HCT116 (cell line): ENCODE measurements around the gene SLC27A4. TPM values are rescaled to one million over a fixed set of nuclear protein-coding genes. Genes with fewer than 3 reads are reported as not detected.

Source experiments
- ATAC-seq: fragments of 200-7000 bp; cut with Tn5 transposase; 2 replicates; pipeline ENCODE4 v1.9.1; 2020; ENCODE audit warnings: mild to moderate bottlenecking, moderate library complexity
- BruUV-seq: library from RNA; stranded (reverse); fragments of 400-500 nt; replicated peaks from 2 replicates; lab custom pipeline; 2021; lab: Mats Ljungman, UMichigan
- CTCF ChIA-PET: fragments of 300-600 bp; sonication (Branson Sonifier 250); formaldehyde crosslinking; loops from one replicate; lab custom pipeline; 2021; ENCODE audit warnings: antibody characterized with exemption; lab: Charles Lee
- POLR2A ChIA-PET: fragments of 300-600, 350-600 bp; sonication (Branson Sonifier 250); formaldehyde crosslinking; loops from one replicate; lab custom pipeline; 2021; ENCODE audit warnings: antibody characterized with exemption; lab: Charles Lee
- RAD21 ChIA-PET, 2 experiments: fragments of 300-600 bp; sonication (Branson Sonifier 250); formaldehyde crosslinking; loops; one replicate each; lab custom pipeline; 2023; ENCODE audit warnings: low total read pairs in 2 of 2; ENCODE audit not compliant: uncharacterized antibody in 2 of 2, unreplicated experiment in 2 of 2, low non-redundant PET in 1 of 2; lab: Charles Lee
- DNase-seq: peaks from one replicate; pipeline ENCODE4 v3.0.0-alpha.2; 2010; ENCODE audit warnings: low read depth, low spot score
- H2AFZ ChIP-seq: fragments of 200-600 bp; shearing (Covaris generic), sonication (generic); 2 replicates; pipeline ENCODE4 v1.6.1; 2017; ENCODE audit warnings: low read depth, mixed run types, mixed read lengths, antibody characterized with exemption, low read length; ENCODE audit not compliant: poor library complexity, severe bottlenecking
- H3K27ac ChIP-seq: 2 replicates; pipeline ENCODE4 v1.5.1; 2012; ENCODE audit warnings: low read depth, low read length
- H3K27me3 ChIP-seq: fragments of 200-600 bp; sonication (generic); 2 replicates; pipeline ENCODE4 v1.6.1; 2016; ENCODE audit warnings: mixed run types, low read length, mixed read lengths; ENCODE audit not compliant: insufficient read depth
- H3K36me3 ChIP-seq, 2 experiments: fragments of 200-500 bp in 1 of 2; fragments of 200-600 bp in 1 of 2; sonication (Bioruptor generic) in 1 of 2; sonication (generic) in 1 of 2; 2 replicates each; pipeline versions ENCODE4 v1.5.1 to v1.6.1; 2014 to 2016; ENCODE audit warnings: low read length in 2 of 2, inconsistent platforms in 1 of 2, mixed read lengths in 1 of 2, mixed run types in 1 of 2; ENCODE audit not compliant: insufficient read depth in 2 of 2, control insufficient read depth in 1 of 2
- H3K4me1 ChIP-seq, 2 experiments: fragments of 200-600 bp in 1 of 2; sonication (generic) in 1 of 2; 2 replicates each; pipeline versions ENCODE4 v1.5.1 to v1.6.1; 2012 to 2017; ENCODE audit warnings: low read length in 2 of 2, inconsistent platforms in 1 of 2, mild to moderate bottlenecking in 1 of 2, mixed read lengths in 1 of 2, mixed run types in 1 of 2, moderate library complexity in 1 of 2; ENCODE audit not compliant: insufficient read depth in 2 of 2, control insufficient read depth in 1 of 2
- H3K4me2 ChIP-seq: fragments of 200-600 bp; sonication (generic); 2 replicates; pipeline ENCODE4 v1.6.1; 2017; ENCODE audit warnings: mixed run types, low read length, mixed read lengths
- H3K4me3 ChIP-seq, 2 experiments: fragments of 200-600 bp in 1 of 2; sonication (generic) in 1 of 2; replicated peaks in 1 of 2; 2 replicates each; pipeline ENCODE4 v1.5.1; 2011 to 2016; ENCODE audit warnings: low read length in 2 of 2, control low read depth in 1 of 2, low read depth in 1 of 2, mild to moderate bottlenecking in 1 of 2, mixed read lengths in 1 of 2, mixed run types in 1 of 2
- H3K79me2 ChIP-seq: fragments of 200-600 bp; sonication (generic); 2 replicates; pipeline ENCODE4 v1.6.1; 2017; ENCODE audit warnings: mild to moderate bottlenecking, mixed run types, low read length, moderate library complexity, mixed read lengths; ENCODE audit not compliant: insufficient read depth
- H3K9ac ChIP-seq: fragments of 200-600 bp; sonication (generic); 2 replicates; pipeline ENCODE4 v1.6.1; 2016; ENCODE audit warnings: low read length, mixed read lengths
- H3K9me2 ChIP-seq: fragments of 200-600 bp; sonication (generic), shearing (Covaris generic); 2 replicates; pipeline ENCODE4 v1.6.1; 2017; ENCODE audit warnings: mixed run types, mild to moderate bottlenecking, moderate library complexity; ENCODE audit not compliant: insufficient read depth
- H3K9me3 ChIP-seq, 2 experiments: fragments of 200-500 bp in 1 of 2; fragments of 200-600 bp in 1 of 2; sonication (Bioruptor generic) in 1 of 2; sonication (generic) in 1 of 2; 2 replicates each; pipeline ENCODE4 v1.6.1; 2014 to 2017; ENCODE audit warnings: low read length in 2 of 2, mixed read lengths in 2 of 2, inconsistent platforms in 1 of 2, low read depth in 1 of 2, mild to moderate bottlenecking in 1 of 2, mixed run types in 1 of 2, moderate library complexity in 1 of 2; ENCODE audit not compliant: control insufficient read depth in 1 of 2, insufficient read depth in 1 of 2
- H4K20me1 ChIP-seq: fragments of 200-600 bp; sonication (generic), shearing (Covaris generic); 2 replicates; pipeline ENCODE4 v1.6.1; 2017; ENCODE audit warnings: mixed run types, mild to moderate bottlenecking, moderate library complexity; ENCODE audit not compliant: insufficient read depth
- ATF3 ChIP-seq: IDR thresholded peaks from 2 replicates; pipeline ENCODE4 v1.6.1; 2012
- CBX3 ChIP-seq: IDR thresholded peaks from 2 replicates; pipeline ENCODE4 v1.6.1; 2012; ENCODE audit warnings: low read depth
- CEBPB ChIP-seq: IDR thresholded peaks from 2 replicates; pipeline ENCODE4 v1.6.1; 2012; ENCODE audit warnings: low read depth
- CTCF ChIP-seq, 3 experiments: fragments of 200-600 bp in 1 of 3; sonication (generic) in 1 of 3; IDR thresholded peaks in 2 of 3; conservative IDR thresholded peaks in 1 of 3; 2 replicates each; pipeline ENCODE4 v1.5.1; 2012 to 2017; ENCODE audit warnings: low read depth in 2 of 3, low read length in 2 of 3, antibody characterized with exemption in 1 of 3, borderline replicate concordance in 1 of 3, control low read depth in 1 of 3, mild to moderate bottlenecking in 1 of 3, mixed read lengths in 1 of 3, mixed run types in 1 of 3, moderate library complexity in 1 of 3; ENCODE audit not compliant: insufficient read depth in 1 of 3
- EGR1 ChIP-seq: IDR thresholded peaks from 2 replicates; pipeline ENCODE4 v1.6.1; 2012; ENCODE audit warnings: low read depth
- ELF1 ChIP-seq: IDR thresholded peaks from 2 replicates; pipeline ENCODE4 v1.6.1; 2012; ENCODE audit warnings: low read depth, borderline replicate concordance
- EZH2 ChIP-seq: fragments of 200-600 bp; sonication (generic); IDR thresholded peaks from 2 replicates; pipeline ENCODE4 v1.6.1; 2017; ENCODE audit warnings: antibody characterized with exemption, mixed run types
- EZH2phosphoT487 ChIP-seq: fragments of 200-600 bp; IDR thresholded peaks from 2 replicates; pipeline ENCODE4 v1.6.1; 2018; ENCODE audit warnings: antibody characterized with exemption, borderline replicate concordance
- JUND ChIP-seq: IDR thresholded peaks from 2 replicates; pipeline ENCODE4 v1.6.1; 2012
- POLR2A ChIP-seq: IDR thresholded peaks from 2 replicates; pipeline ENCODE4 v1.7.0; 2011; ENCODE audit warnings: borderline replicate concordance; ENCODE audit not compliant: insufficient read depth, insufficient read length; ENCODE audit errors: extremely low read depth
- POLR2AphosphoS5 ChIP-seq: IDR thresholded peaks from 2 replicates; pipeline ENCODE4 v1.6.1; 2011; ENCODE audit warnings: mild to moderate bottlenecking, low read depth, low read length, moderate library complexity
- RAD21 ChIP-seq: IDR thresholded peaks from 2 replicates; pipeline ENCODE4 v1.6.1; 2012; ENCODE audit warnings: low read depth, mild to moderate bottlenecking
- SIN3A ChIP-seq: IDR thresholded peaks from 2 replicates; pipeline ENCODE4 v1.6.1; 2012; ENCODE audit warnings: low read depth
- SP1 ChIP-seq: IDR thresholded peaks from 2 replicates; pipeline ENCODE4 v1.6.1; 2012; ENCODE audit warnings: low read depth
- TCF7L2 ChIP-seq: IDR thresholded peaks from 2 replicates; pipeline ENCODE4 v1.7.0; 2011; ENCODE audit warnings: borderline replicate concordance, inconsistent platforms; ENCODE audit not compliant: insufficient read depth, insufficient read length; ENCODE audit errors: extremely low read depth
- YY1 ChIP-seq: IDR thresholded peaks from 2 replicates; pipeline ENCODE4 v1.6.1; 2011; ENCODE audit warnings: low read length, low read depth, moderate library complexity, mild to moderate bottlenecking; ENCODE audit not compliant: insufficient replicate concordance; ENCODE audit errors: extremely low read depth
- ZFX ChIP-seq: fragments of 450-650 bp; IDR thresholded peaks from 2 replicates; pipeline ENCODE4 v1.6.1; 2017
- ZNF274 ChIP-seq: fragments of 200-500 bp; sonication (Bioruptor generic); IDR thresholded peaks from 2 replicates; pipeline ENCODE4 v1.6.1; 2014; ENCODE audit warnings: mild to moderate bottlenecking, low read depth, low read length, inconsistent platforms
- intact Hi-C: fragments of 100-400 bp; cut with micrococcal nuclease; formaldehyde crosslinking; loops from 2 replicates; pipeline ENCODE4 v1.10.0; 2022
- total RNA-seq: library from RNA; stranded (reverse); gene quantifications from one replicate; pipeline ENCODE4 v1.2.1, GENCODE V29; 2021; ENCODE audit not compliant: unreplicated experiment

The SLC27A4 gene
- total RNA-seq, 1 experiment from 2014 or later: 33.9 TPM

- 0 out of 2 replicates have a peak overlapping the region, but pooled peaks have one; percentile 79 for H3K27ac ChIP-seq
- BruUV-seq: no TSS peak
- H4K20me1 ChIP-seq: no peaks in the 10 kb centered on the region; the same call in 1 of the 2 replicates
- ChIA-PET CTCF (no interaction called here), RAD21 (no interaction called here), POLR2A (no interaction called here)
- H3K9ac ChIP-seq: peak overlapping the region; percentile 81; the same call in 1 of the 2 replicates
- no peaks in the 10 kb centered on the region for H3K9me2 ChIP-seq
- peaks cover 13 to 16% of the 10 kb centered on the region in 2 experiments; a peak in 3 of 4 replicates for H3K4me1 ChIP-seq
- peaks cover 60% of the 10 kb centered on the region for H3K79me2 ChIP-seq
- no peaks in the 10 kb centered on the region for H3K27me3 ChIP-seq
- intact Hi-C loops: no loop called here
- DNase-seq: no peak
- no peaks in the 10 kb centered on the region for H3K9me3 ChIP-seq
- TF ChIP-seq RAD21 (no peak), SP1 (no peak), SIN3A (no peak), CEBPB (no peak), EZH2 (no peak), ZNF274 (no peak), YY1 (no peak), POLR2AphosphoS5 (no peak), ZFX (no peak), TCF7L2 (no peak), CBX3 (no peak)
- H3K4me3 ChIP-seq: peak overlapping the region; percentile 67 to 91
- ATAC-seq: no peak
- H2AFZ ChIP-seq: no peak overlapping the region
- peaks cover 0 to 3% of the 10 kb centered on the region in 2 experiments; a peak in 2 of 4 replicates for H3K36me3 ChIP-seq
- peak overlapping the region; percentile 89 for H3K4me2 ChIP-seq
Observed at GRCh38 chr9:128372784-128373183, 32.5 kb downstream of the SLC27A4 start.

- TF ChIP-seq EGR1 (no peak), CTCF (IDR thresholded peaks at IDR 0.05 in 2 of 3, conservative IDR thresholded peaks at IDR 0.05 in 1 of 3; ENCODE audit: borderline replicate concordance in 1 of 3, insufficient read depth in 1 of 3, low read depth in 2 of 3, low read length in 2 of 3) (no peak), SIN3A (no peak), ATF3 (no peak), ZNF274 (no peak), YY1 (no peak), ELF1 (no peak), EZH2phosphoT487 (no peak), RAD21 (no peak), POLR2AphosphoS5 (no peak), JUND (no peak), SP1 (no peak), POLR2A (no peak)
Observed at GRCh38 chr9:128374221-128374675, 33.9 kb downstream of the SLC27A4 start.

More at GRCh38 chr9:128374221-128374675, 33.9 kb downstream of the SLC27A4 start:
- intact Hi-C loops: no loop called here
- Histone ChIP-seq H3K9me2 (no peaks in the 10 kb centered on the region), H3K27ac (no peak overlapping the region), H3K36me3 (peaks cover 0 to 8% of the 10 kb centered on the region in 2 experiments; a peak in 2 of 4 replicates), H3K9ac (no peak overlapping the region), H3K27me3 (no peaks in the 10 kb centered on the region), H3K4me1 (peaks cover 13 to 16% of the 10 kb centered on the region in 2 experiments; a peak in 3 of 4 replicates), H2AFZ (no peak overlapping the region), H3K4me2 (no peak overlapping the region), H3K9me3 (no peaks in the 10 kb centered on the region), H3K4me3 (no peak overlapping the region), H3K79me2 (peaks cover 62% of the 10 kb centered on the region), H4K20me1 (no peaks in the 10 kb centered on the region; the same call in 1 of the 2 replicates)
- ChIA-PET CTCF (no interaction called here), RAD21 (no interaction called here), POLR2A (interaction anchor here (0.7 kb wide), 1 partner anchor 227 kb away, joined by 3 read pairs; no protein-coding TSS in a partner anchor)
- ATAC-seq (no peak), DNase-seq (no peak)
- BruUV-seq: no TSS peak
